NCI-H524 treated with DMSO at 0.1 percent for 48 hours (cell line): ENCODE data around the gene AK8.
"Not testable (repeated sequence)": the region's sequence is repeated elsewhere in the genome, so short reads cannot be mapped to it uniquely, and the experiment has no call there.

Experiments
- DNase-seq: peaks from one replicate; lab custom pipeline; 2025; lab: John Stamatoyannopoulos, UW

Gene AK8

DNA sequence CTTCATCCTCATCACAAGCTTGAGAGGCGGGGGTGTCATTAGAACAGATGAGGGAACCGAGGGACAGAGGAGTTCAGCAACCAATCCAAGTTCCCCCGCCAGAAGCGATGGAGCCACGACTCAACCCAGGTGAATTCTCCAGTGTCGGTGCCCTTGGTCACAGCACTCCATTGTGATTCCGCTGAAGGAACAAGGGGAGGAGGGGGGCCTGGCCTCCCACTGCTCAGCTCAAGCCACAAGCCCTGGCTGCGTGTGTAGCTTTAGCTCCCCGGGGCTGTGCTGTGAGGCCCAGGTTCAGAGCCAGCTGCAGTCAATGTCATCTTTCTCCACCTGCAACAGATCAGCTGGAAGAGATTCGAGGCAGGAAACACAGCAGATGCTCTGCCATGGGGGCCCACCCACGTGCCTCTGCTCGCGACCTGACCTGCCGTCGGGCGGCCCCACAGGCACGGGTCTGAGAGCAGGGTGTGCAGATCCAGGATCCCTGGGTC, 135.2 kb downstream of the AK8 start:
- DNase-seq = no peak

DNA sequence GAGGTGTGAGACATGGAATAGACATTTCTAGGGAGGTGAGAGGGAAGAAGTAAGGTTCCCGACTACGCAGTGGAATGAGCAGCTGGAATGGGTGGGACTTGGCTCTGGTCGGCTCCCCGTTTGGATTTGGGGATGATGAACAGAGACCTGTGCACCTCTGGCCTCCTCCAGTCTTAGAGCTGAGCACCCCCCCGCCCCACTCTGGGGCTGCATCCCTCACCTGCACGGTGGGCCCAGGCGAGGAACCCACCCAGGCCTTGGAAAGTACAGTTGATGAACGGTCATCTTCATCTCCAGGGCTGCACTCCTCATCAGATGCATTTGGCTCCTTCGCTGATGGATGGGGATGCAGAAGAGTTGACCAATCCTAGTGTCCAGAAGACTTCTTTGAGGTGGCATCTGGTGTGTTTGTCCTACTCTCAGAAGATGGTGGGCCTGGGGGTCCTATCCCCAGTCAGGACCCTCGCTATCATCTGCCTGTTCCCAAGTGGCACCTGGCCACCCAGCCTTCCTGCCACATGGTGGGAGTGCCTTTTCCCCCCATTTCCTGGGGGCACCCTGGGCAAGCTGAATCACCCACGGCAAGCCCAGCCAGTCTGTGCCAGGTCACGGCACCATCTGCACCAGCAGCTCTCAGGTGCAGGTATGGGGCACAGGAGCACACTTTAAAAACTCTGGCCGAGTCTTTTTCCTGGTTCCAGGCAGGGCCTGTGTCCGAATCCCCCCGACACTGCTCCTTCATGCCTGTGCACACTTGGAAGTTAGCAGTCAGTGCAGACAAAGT, 137.4 kb downstream of the AK8 start:
- DNase-seq = no peak

DNA sequence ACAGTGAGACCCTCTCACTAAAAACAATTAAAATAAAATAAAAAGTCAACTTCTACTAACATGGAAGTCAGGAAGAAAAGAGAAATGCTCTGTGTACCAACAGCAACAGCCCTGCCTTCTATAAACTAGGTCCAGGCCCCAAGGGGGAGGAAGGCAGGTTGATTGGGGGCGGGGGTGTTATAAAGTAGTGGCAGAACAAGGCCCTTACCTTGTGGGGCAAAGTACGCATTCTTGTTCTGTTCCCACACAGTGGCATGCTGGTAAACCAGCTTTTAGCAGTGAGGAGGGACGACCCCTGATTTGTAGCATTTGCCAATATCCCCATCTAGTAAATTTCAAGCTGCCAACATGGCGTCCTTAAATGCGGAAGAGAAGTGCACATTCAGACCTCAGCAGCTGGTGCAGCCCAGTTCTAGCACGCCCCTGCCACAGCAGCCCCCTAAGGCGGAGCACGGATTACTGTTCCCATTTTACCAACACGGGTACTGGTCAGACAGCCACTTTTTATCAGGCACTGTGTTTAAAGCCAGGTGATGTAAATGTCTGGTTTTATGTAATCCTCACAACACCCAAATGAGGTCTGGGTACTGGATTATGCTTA, 138.3 kb downstream of the AK8 start:
- DNase-seq = no peak

DNA sequence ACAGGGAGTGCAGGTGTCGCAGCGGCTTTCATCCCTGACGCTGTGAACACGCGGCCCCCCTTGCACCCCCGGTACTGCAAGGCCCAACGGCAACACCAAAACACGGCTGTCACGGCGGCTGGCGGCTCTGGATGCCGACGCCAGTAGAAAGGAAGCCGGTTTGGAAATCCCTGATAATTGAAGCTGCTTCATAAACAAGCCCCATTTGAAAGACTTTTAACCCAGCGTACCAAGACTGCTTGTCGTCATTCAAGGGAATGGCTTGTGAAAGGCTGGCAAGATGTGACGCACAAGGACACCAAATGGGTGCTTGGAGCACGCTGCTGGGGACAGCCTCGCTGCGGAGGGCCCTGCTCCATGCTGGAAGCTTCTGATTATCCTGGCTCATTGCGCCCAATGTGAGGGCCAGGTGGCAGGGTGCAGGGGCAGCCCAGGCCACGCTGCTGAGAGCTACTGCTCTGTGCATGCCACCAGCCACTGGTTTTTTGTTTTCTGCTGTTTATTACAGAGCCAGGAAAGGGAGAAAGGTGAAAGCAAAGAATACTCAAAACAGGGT, 144.7 kb downstream of the AK8 start:
- DNase-seq = no peak

DNA sequence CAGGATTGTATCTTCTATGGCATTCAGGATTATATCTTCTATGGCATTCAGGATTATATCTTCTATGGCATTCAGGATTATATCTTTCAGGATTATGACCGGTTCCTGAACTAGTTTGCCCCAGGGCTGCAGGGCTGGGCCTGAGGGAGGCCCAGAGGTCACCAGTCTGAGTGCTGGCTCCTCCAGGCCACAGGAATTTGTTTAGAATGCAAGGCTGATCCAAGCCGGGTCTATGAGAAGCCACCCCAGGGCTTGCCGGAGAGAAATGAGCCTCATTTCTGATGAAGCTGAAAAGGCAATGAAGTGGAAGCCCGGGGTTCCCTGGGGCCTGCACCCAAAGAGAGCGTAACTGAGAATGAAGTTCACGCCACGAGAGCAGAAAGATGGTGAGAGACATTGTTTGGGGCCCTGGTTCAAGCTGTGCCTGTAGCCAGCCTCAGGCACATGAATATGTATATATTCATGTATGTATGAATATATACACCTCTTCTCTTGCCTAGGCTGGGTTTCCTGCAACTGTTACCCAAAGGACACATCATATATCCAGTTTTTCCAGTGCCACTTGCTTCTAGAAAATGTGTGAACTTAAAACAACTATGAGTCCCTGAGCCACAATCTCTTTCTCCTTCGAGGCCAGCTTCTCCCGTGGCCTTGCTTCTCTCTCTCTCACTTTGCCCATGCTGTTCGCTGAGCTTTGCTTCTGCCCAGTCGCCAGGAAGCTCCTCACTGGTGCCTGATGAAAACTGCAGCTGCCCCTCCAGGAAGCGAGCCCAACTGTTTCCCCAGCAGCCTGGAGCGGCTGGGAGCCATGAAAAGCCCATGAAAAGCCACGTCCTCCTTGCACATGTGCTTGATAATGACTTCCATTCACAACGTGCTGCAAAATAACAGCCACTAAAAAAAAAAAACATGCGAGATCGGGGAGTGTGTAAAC, 145.5 kb downstream of the AK8 start:
- DNase-seq = no peak

DNA sequence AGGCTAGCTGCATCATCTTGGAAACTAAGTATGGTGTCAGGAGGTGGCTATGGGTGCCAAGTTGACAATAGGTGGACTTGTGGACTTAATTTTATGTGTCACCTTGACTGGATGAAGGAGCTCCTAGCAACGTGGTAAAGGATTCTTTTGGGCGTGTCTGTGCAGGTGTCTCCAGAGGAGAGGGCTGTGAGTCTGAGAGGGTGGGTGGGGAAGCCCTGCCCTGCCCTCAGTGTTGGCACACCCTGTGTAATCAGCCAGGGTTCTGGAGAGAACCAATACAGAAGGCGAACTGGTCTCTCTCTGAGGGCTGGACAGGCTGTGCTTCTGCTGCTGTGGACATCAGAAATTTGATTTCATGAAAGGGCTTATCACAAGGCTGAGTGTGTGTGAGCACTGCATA, 146.9 kb downstream of the AK8 start:
- DNase-seq = no peak

DNA sequence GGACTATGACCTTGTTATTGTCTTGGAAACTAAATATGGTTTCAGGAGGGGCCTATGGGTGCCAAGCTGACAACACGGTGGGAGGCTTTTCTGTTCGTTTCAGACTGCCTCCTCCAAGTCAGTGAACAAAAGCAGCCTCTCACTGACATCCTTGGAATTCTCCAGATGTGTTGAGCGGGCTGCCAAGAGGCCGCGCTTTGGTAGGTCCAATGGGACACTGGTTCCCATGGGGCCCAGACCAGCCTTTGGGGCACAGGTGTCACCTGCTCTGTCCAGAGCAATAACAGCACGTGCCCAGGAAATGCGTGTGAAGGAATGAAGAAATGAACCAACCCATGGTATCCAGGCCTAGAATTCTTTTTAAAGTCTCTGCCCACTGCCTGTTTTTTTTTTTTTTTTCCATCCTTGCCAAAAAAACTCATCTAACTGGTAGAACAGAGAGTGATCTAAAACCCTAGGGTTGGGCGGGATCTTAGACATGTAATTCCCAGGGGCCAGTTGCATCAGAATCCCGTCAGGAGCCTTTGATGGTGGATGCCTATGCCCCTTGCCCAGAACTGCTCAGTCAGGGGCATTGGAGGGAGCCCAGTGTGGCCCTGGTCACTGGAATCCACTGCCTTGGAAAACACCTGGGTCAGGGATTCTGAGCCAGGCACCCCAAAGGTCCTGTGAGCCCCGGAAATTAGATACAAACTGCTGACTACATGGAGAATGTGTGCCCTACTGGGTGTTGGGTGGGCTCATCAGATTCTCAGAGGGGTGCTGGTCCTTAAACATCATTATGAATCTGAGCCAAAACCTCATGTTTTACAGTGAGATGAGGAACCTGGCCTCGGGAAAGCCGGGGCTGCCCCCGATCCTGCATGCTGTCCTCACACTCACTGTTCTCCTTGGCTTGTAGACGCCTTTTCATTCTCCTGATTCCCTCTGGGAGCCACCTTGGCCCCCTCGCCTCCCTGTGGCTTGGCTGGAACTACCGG, 147.7 kb downstream of the AK8 start:
- no peak for DNase-seq

DNA sequence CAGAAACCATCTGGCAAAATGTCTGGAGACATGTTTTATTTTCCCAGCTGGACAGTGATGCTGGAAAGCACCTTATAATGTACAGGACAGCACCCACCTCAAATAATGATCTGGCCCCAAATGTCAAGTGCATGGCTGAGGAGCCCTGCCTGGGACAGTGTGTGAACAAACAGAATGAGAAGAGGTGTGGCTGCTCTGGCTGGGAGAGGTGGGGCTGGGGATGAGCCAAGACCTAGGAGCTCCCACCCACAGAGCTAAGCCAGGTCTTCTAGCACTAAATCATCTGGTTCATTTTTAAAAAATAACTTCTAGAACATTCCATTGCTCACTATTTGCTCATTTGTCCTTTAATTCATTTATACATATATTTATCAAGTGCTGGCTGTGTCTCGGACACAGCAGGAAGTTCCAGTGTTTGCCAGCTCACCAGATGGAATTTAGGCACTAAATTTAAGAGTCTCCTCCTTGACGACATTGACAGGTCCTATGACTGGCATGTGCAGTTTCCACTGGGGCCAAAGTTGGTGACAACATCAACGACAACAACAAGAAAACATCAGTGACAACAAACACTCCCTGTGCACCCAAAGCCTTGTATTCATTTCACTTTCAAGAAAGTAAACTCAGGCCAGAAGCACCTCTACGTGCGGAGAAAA, 148.7 kb downstream of the AK8 start:
- no peak for DNase-seq

DNA sequence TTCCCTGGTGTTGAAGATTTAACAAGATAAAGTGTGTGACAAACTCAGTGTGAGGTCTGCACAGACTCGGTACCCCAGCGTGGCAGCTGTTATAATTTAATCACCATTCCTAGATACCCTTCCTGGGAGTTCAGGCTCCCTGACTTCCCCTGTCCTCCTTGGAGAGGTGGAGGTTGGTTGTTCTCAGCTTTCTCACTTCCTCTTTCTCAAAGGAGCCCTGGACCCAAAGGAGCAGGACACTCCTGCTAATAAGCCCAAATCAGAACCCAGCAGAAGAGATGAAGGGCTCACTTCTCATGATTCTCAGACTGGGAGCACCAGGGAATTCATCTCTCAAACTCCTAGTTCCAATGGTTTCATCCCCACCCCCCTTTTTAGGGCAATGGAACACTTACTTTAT, 149.6 kb downstream of the AK8 start:
- DNase-seq = no peak

DNA sequence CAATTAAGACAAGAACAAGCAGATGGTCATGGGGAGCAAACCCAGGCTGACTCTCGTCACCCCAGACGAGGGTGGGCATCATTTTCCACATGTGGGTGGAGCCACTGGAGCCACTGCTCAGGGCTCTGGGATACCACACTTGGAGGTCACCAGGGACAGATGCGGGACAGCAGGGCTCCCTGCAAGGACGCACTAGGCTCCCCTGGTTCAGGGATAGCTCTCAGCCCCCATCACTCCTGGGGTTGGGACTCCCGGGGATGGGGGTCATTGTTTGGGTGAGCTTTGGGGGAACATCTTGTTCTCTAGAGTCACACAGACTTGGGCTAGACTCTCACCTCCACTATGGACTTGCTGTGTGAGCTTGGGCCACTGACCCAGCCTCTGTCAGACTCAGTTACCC, 150.0 kb downstream of the AK8 start:
- no peak for DNase-seq

DNA sequence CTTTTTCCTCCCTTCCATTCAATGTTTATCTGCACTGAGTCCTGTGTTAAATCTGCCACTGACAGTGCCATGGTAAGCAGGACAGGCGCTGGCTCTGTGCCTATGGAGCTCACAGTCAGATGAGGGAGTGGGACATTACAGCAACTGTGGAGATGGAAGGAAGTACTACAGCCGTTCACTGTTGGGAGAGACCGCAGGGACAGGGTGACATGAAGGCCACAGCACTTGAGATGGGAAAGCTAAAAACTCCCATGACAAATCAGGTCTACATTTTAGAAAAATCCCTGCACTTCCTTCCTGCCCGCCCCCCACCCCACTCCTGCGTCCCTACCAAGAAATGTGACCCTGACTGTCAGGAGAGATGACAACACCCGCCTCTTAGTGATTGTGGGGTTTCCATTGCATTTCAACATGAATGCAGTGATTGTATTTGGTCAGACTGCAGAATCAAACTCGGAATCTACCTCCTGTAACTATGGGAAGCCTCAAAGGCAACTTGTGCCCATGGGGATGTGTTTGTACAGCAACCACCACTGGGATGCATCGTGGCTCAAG, 151.4 kb downstream of the AK8 start:
- DNase-seq = no peak

DNA sequence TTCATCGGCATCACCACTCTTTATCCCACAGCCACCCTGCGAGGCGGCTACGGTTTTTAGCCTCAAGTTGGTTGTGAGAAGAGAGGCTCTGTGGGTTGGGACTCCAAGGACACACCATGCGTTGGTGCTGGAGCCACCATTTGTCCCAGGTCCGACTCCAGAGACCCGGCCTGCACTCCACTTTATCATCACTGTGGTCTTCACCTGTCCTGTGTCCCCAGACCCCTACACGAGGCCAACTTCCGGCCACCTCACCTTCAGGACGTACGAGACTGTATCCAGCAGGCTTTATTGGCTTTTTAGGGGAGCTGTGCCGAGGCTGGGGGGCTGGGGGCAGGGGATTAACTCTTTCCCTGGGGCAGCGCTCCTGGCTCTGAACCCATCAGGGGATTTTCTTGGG, 152.8 kb downstream of the AK8 start:
- DNase-seq = no peak

DNA sequence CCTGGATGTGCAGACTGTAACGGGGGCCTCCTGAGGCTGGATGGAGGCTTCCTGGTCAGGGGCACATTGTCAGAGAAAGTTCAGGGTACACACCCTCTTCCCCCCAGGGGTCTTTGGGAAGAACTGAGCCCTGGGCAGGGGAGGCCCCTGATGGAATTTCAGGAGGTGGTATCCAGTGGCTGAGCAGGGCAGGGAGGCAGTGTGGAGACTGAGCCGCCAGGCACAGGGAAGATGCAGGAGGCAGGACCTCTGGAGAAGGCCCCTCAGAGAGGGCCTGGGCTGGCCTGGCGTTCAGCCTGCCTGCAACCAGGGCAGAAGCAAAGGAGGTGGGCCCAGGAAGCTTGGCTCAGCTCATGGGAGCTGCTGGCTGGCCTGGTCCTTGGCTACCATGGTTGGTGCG, 154.3 kb downstream of the AK8 start:
- DNase-seq = no peak

DNA sequence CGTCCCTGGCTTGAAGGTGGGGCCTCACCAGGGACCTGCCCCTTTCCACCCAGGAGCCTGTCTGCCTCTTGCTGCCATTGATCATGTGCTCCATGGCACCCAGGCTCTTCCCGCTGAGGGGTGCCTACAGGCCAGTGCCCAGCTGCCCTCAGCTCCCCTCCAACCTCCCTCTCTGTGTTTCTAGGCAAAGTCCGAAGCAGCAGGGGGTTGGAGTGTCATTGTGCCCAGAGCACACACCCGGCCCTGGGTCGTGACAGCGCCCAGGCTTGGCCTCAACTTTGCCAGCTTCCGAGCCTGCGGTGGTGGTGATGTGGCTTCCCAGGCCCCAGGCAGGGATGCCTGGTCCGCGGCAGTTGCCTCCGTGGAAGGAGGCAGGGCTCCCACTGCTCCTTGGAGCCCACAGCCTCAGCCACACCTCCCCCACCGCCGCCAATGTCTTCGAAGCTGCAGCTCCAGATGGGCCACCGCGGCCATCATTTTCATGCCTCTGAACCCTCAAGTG, 155.5 kb downstream of the AK8 start:
- no peak for DNase-seq

DNA sequence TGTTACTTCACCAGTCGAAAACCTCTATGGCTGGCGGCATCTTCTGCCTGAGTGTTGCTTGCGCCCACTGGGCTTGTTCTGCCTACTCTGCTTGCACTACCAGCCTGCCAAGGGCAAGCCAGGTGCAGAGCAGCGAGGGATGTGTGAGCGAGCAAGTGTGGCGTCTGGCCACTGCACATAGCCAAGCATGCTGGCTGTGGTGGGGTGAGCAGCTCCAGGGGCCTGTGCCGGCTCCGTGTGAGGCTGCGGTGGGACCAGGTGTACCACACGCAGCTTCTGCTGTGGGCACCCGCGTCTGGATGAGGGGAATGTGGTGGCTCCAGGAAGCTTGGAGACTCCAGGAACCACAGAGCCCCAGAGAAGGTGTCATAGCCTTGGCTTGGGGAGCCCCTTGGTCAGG, 156.4 kb downstream of the AK8 start:
- no peak for DNase-seq

DNA sequence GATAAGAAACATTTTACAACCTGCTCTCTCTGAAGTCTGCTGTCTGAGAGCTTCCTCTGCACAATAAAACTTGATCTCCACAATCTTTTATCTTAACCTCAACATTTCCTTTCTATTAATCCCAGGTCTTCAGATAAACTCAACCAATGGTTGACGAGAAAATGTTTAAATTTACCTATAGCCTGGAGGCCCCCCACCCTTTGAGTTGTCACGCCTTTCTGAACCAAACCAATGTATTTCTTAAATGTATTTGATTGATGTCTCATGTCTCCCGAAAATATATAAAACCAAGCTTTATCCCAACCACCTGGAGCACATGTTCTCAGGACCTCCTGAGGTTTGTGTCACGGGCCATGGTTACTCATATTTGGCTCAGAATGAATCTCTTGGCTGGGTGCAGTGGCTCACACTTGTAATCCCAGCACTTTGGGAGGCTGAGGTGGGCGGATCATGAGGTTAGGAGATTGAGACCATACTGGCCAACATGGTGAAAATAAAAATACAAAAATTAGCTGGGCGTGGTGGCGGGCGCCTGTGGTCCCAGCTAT, 159.6 kb downstream of the AK8 start:
- not testable (repeated sequence) for DNase-seq

DNA sequence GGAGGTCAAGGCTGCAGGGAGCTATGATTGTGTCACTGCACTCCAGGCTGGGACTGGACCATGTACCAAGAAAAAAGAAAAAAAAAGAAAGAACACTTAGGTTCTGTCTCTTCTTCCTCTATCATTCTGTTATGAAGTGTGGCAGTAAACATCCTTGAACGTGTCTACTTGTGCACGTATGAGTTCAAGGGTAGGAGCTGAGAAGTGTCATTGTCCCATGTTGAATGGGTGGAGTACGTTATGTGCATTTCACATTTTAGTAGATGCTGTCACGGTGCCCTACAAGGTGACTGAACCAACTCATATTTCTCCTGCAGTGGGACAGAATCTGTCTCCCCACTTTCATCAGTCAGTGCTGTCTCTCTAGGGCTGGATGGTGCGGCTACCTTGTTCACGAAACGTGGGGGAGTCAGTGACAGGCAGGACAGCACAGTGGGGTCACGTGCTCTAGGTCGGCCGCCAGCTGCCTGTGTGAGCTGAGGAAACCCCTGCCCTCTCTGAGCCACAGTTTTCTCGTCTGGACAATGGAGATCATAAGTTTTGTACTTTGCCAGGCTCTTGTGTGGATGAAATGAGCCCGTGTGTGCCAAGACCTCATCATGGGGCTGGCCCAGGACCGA, 160.6 kb downstream of the AK8 start:
- DNase-seq = no peak

DNA sequence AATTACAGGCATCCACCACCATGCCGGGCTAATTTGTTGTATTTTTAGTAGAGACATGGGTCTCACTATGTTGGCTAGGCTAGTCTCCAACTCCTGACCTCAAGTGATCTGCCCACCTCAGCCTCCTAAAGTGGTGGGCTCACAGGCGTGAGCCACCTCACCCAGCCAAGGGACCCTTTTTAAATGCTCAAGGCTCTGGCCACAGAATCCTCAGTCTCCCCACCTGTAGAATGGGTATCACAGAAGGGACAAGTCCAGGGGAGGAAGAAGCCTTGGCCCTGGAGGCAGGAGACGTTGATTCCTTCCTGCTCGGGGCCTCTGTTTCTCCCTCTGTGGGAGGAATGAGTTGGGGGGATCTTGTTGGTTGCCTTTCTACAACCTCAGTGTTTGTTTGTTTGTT, 162.1 kb downstream of the AK8 start:
- no peak for DNase-seq

DNA sequence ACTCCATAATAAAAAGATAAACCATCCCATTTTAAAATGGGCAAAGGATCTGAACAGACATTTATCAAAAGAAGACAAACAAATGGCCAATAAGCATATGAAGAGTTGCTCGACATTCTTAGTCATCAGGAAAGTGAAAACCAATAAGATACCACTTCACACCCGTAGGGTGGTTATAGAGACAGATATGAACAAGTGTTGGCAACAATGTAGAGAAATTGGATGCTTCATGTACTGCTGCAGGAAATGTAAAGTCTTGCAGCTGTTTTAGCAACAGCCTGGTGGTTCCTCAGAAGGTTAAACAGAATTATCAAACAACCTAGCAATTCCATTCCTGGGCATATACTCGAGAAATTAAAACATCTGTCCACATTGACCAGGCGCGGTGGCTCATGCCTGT, 165.3 kb downstream of the AK8 start:
- DNase-seq = no peak
